Mammary epithelial cell (primary cell): ENCODE measurements around the gene SOCS1.

Experiments used
- CTCF ChIP-seq, 2 donors: IDR thresholded peaks in 1 of 2; conservative IDR thresholded peaks in 1 of 2; 2 replicates each; pipeline ENCODE4 v1.5.1; 2011 to 2012; ENCODE audit warnings: inconsistent platforms in 2 of 2, low read length in 2 of 2, mild to moderate bottlenecking in 2 of 2, control low read depth in 1 of 2, low read depth in 1 of 2; ENCODE audit not compliant: insufficient read depth in 1 of 2; ENCODE audit errors: extremely low read depth in 1 of 2
- EZH2 ChIP-seq: IDR thresholded peaks from 2 replicates; pipeline ENCODE4 v1.6.1; 2012; ENCODE audit warnings: low read length, inconsistent platforms, borderline replicate concordance

GRCh38 chr16:11258553-11259492 is 2.8 kb upstream of the SOCS1 start:
- TF ChIP-seq CTCF (conservative IDR thresholded peaks at IDR 0.05 in 1 of 2, IDR thresholded peaks at IDR 0.05 in 1 of 2; ENCODE audit: extremely low read depth in 1 of 2, insufficient read depth in 1 of 2, low read depth in 1 of 2, low read length in 2 of 2) (no peak), EZH2 (no peak)
